HG02870 (cell line): Measurements from ENCODE around the gene SKI.
"Not testable (repeated sequence)": the region's sequence is repeated elsewhere in the genome, so short reads cannot be mapped to it uniquely, and the experiment has no call there.

ENCODE experiments used
- ATAC-seq: cut with Tn5 transposase; IDR thresholded peaks from one replicate; pipeline ENCODE4 v1.9.1; 2021; ENCODE audit warnings: mild to moderate bottlenecking, moderate library complexity; ENCODE audit not compliant: unreplicated experiment

The SKI gene

DNA sequence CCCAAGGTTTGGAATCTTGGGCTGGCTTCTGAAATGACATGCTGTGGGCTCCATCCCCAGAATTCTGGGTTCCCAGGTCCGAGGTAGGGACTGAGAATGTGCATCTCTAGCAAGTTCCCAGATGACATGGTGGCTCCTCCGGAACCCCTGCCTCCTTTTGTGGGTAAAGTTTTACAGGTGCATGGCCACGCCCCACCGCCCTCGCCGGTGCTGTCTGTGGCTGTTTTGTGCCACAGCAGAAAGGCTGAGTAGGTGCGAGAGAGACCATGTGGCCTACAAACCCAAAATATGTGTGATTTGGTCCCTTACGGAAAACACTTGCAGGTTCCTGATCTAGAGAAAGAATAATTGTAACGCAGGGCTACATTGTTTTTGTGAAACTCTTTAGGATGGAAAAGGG, 30.9 kb downstream of the SKI start:
- ATAC-seq, result no peak

DNA sequence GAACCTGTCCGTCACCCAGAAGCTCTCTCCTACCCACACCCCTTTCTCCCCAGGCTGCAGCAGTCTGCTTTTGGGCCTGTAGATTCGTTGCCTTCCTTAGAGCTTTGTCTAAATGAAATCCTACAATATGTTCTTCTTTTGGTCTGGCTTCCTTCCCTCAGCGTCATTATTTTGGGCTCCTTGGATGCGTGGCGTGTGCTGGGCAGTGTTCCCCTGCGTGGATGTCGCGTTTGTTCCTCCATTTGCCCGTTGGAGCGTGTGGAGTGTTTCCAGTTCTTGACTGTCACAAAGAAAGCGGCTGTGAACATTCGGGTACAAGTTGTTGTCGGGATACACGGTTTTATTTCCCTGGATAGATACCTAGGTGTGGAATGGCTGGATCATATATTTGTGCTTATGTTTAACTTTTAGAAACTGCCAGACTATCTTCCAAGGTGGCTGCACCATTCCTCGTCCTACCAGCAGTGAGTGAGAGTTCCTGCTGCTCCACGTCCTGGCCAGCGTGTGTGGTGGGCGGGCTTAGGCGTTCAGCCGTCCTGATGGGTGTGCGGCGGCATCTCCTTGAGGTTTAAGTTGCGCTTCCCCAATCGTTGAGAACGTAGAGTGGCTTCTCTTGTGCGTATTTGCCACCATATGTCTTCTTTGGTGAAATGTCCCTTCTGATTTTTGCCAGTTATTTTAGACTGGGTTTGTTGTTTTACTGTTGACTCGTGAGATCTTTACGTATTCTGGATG, 31.7 kb downstream of the SKI start:
- ATAC-seq, result no peak

DNA sequence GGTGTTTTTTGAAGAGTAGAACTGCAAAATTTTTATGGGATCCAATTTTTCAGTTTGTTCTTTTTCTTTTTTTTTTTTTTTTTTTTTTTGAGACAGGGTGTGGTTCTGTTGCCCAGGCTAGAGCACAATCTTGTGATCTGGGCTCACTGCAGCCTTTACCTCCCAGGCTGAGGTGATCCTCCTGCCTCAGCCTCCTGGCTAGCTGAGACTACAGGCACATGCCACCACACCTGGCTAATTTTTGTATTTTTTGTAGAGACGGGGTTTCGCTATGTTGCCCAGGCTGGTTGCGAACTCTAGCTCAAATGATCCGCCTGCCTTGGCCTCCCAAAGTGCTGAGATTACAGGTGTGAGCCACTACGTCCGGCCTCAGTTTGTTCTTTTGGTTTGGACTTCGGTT, 32.4 kb downstream of the SKI start:
- not testable (repeated sequence) for ATAC-seq

DNA sequence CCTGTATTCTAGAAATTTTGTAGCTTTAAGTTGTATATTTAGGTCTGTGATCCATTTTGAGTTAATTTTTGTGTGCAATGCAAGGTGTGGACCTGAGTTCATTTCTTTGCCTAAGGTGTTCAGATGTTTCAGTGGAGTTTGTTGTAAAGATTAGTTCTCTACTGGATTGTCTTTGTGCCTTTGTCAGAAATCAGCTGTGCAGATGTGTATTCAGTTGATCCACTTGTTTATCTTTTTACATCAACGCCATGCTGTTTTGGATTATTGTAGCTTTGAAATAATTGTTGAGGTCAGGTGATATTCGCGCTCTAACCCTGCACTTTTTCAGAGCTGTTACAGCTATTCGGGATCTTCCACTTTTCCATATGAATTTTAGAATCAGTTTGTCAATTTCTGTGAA, 32.8 kb downstream of the SKI start:
- no peak for ATAC-seq

DNA sequence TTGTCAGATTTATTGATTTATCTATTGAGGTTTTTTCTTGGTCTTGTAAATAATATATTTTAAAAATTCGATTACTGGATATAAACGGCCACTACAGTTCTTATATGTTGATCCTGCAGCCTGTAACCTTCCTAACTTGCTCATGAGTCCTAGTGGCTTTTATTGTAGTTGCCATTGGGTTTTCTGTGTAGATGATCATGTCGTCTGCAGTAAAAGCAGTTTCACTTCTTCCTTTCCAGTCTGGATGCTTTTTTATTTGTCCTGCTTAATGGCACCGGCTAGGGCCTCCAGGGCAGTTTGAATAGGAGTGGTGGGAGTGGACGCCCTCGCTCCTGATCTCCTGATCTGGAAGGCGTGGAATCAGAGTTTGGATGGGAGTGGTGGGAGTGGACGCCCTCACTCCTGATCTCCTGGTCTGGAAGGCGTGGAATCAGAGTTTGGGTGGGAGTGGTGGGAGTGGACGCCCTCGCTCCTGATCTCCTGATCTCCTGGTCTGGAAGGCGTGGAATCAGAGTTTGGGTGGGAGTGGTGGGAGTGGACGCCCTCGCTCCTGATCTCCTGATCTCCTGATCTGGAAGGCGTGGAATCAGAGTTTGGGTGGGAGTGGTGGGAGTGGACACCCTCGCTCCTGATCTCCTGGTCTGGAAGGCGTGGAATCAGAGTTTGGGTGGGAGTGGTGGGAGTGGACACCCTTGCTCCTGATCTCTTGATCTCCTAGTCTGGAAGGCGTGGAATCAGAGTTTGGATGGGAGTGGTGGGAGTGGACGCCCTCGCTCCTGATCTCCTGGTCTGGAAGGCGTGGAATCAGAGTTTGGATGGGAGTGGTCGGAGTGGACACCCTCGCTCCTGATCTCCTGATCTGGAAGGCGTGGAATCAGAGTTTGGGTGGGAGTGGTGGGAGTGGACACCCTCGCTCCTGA, 33.6 kb downstream of the SKI start:
- not testable (repeated sequence) for ATAC-seq

DNA sequence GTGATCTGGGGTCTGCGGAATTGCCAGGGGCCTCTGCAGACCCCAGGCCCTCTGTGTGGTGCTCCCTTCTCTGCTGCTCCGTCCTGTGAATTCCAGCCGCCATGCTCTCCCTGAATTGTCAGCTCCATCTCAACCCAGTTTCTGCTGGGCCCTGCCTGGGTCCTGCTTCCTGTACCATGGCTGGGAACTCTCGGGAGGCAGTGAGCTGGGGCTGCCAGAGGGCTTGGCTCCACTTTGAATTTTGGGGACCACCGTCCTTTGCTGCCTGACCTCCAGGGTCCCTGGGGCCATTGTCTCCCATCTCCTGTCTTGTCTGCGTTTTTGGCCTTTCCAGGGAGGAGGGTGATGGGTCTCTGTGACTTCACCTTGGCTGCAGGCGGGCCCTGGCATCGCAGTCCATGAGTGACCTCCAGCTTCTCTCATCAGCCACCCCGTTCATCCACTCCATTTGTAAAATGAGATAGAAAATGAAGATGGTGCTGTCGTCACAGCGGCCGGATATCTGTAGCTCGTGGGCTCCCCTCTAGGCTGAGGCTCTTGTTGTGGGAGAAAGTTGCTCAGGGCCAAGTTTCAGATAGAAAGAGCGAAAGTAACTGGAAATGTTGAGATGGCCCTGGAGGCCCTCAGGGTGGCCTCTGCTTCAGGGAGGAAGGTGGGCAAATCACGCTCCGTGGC, 38.3 kb downstream of the SKI start:
- ATAC-seq, result no peak

DNA sequence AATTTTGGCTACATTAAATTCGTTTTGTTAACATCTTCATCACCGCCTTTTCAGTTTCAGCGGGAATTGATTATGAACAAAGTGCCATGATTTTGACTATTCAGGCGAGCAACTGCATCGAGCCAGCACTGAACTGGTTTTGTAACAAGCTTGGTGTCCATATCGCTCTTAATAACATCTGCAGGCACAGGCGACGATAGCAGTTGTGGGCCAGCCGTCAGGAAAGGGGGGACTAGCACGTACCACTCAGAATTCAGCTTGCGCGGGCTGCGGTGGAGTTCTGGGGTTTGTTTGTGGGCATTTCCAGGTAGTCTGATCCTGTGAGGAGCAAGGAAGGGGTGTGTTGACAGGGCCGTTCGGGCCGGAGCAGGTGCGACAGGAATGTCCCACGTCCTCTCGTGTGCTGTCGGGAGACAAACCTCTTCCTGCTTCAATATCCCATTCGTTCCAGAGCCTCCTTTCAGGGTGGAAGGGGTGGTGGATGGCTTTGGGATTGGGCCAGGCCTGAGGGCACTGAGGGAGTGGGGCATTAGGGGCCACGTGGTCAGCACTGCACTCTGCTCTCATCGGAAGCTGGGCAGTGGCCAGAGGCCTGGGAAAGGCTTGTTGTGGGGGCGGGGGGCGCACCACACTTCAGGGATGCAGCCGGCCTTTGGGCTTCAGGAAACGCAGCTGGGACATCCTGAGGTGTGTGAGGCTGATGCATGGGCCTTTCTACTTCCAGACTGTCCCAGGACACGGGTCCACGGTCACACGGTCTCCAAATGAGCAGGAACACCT, 39.1 kb downstream of the SKI start:
- ATAC-seq, result no peak

DNA sequence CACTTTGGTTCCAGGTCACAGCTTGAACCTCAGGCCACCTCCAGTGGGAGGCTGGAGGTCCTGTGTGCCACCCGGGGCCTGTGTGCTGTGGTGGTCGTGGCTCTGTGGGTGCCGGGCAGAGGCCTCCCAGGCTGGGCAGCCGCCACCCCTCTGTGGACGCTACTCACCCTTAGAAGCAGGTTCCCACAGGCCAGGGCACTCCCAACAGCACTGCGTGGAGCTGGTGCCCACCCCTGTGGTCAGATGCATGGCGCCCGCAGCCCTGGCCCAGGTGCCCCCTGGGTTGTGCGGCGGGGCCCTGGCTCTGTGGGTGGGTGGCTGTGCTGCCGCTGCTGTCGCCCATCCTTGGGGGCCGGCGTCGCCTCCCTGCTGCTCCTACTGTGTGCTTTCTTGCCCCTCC, 39.7 kb downstream of the SKI start:
- no peak for ATAC-seq

DNA sequence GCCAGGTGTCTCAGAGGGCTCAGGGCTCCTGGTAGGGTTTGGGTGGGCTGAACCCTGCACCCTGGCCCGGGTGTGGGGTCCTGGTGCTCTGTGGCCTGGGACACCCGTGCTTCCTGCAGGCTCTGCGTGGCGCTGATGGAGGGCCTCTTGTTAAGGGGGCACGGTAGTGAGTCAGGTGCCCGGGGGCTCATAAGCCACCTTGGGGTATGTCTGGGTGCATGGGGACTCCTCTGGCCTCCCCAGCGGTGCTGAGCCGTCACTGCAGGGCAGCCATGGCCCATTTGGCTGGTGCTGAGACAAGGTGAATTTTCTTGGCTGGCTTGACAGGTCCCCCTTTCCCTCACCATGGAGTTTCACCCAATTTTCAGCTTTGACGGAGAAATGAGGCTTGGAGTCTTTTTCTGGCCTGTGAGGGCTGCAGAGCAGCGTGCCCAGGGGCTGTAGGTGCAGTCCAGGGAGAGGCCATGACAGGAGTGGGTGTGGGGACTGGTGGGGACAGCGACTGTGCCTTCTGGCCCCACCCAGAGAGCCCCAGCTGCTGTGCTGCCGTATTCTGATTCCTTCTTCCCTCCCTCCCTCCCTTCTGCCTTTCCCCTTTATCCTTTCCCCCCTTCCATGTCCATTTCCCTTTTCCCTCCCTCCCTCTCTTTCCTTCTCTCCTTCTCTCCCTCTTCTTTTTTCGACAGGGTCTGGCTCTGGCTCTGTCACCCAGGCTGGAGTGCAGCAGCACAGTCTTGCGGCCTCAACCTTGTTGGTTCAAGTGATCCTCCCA, 40.4 kb downstream of the SKI start:
- ATAC-seq, result no peak

DNA sequence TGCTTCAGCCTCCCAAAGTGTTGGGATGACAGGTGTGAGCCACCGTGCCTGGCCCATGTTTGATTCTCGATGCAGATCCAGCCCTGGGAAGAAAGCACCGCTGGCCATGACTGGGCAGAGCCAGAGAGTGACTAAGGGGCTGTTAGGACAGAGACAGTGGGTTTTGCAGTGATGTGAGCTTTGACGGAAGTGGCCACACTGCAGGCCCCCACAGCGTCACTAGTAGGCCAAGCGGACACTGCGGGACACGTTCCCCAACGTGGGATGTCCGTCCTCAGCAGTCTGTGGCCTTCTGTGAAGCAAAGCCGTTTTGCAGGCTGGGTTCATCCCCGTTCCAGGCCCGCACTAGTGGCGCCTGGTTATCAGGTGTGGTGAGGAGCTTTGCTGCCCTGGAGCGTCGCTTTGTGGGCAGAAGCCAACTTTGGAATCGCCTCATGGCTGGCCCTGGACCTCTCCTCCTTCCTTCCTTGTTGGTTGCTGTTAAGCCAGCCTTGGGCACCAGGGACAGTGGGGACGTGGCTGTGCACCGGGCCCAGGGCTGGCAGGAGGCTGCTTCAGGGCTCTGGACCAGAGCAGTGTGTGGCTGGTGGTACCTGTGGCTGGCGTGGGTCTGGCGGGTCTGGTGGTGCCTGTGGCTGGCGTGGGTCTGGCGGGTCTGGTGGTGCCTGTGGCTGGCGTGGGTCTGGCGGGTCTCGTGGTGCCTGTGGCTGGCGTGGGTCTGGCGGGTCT, 41.2 kb downstream of the SKI start:
- ATAC-seq, result no peak

DNA sequence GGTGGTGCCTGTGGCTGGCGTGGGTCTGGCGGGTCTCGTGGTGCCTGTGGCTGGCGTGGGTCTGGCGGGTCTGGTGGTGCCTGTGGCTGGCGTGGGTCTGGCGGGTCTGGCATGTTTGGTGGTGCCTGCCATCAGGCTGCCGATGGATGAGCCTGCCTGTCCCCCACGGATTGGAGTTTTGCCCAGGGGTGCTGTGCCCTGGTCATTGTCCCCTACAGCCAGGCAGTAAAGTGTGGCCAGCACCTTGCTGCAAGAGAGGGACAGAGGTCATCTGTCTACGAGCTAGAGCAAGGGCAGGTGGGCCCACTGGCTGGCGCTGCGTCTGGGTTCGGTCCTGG, 41.8 kb downstream of the SKI start:
- ATAC-seq, result no peak

DNA sequence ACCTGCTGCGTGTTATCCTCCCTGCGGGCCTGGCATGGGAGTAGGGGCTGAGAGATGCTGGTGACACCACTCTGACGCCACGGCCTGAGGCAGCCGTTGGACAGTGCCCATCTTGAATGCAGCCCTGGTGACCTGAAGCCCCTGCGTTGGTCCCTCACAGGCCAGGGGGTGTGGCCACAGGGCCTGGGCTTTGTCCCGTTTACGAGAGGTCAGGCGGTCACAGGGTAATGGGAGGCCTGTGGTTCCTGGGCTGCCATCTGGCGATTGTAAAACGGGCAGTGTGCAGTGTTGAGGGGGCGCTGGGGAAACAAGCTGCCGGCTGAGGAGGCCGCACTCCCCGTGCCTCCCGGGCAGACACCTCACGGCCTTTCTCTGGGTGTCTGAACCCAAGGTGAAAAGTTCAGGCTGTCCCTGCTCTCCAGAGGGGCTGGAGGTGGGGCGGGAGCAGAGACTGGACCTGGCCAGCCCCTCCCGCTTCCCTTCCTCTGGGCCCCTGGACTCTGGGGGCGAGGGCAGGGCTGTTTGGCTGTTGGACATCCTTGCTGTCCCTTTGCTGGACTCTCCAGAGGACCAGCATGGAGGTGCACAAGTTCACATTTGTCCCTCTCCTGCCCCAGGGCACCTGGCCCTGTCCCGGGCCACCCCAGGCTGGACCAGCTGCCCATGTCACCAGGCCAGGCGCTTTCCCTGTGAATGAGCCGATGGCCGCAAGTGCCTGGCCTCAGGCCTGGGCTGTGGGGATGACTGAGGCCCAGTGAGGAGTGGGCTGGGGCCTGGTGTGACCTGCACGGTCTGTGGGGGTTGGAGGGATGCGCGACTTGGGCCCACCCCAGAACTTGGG, 42.4 kb downstream of the SKI start:
- no peak for ATAC-seq

DNA sequence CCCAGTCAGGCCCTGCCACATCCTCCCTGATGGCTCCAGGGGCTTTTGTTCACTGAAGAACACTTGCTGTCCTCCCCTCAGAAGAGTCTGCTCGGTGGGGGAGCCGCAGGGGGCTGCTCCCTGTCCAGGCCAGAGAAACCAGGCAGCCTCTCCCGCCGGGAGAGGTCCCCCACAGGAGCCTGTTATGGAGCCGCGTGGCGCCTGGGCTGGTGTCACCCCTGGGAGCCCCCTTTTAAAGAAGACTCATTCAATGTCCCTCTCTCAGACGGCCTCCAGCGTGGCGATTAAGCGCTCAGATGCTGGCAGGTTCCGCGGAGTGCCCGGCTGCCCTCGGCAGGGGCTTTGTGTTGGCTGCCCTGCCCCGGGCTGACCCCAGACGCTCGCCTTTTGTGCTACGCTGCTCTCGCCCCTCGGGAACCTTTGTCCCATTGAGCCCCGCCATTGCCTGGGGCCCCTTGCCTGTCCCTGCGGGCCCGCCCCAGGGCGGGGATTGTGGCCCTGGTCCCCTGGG, 43.1 kb downstream of the SKI start:
- ATAC-seq, result no peak

DNA sequence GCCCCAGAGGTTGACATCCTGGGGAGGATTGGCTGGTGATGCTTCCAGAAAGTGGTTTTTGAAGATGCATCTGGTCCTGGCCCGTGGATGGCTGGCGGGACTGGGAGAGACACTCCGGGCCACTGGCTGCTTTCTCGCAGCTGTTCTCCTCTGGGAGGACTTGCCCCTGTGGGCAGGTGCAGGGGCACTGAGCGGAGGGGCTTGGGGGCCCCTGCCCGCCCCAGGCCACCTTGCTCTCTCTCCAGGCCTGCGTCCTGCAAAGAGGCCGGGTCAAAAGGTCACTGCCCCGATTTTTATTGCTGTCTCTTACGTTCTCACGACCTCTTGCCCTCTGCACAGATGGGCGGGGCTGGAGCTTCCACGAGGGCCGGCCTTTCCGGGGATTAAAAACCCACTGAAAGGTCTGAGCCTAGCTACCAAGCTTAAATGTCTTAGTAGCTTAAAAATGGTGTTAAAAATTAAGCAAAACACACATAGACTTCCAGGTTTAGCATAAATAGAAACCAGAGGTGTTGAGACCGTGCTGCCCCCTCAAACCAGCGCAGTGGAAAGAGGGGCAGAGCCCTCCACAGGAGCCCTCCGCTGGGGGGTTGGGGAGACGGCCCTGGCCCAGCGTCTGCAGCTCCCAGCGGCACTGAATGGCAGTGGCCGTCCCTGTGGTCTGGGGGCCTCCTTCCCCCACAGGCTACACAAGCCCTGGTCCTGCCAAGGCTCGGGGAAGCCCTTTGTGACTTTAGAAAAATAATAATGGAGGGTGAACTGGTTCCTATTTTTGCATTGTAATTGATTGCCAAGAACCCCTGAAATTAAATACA, 43.9 kb downstream of the SKI start:
- ATAC-seq, result no peak

DNA sequence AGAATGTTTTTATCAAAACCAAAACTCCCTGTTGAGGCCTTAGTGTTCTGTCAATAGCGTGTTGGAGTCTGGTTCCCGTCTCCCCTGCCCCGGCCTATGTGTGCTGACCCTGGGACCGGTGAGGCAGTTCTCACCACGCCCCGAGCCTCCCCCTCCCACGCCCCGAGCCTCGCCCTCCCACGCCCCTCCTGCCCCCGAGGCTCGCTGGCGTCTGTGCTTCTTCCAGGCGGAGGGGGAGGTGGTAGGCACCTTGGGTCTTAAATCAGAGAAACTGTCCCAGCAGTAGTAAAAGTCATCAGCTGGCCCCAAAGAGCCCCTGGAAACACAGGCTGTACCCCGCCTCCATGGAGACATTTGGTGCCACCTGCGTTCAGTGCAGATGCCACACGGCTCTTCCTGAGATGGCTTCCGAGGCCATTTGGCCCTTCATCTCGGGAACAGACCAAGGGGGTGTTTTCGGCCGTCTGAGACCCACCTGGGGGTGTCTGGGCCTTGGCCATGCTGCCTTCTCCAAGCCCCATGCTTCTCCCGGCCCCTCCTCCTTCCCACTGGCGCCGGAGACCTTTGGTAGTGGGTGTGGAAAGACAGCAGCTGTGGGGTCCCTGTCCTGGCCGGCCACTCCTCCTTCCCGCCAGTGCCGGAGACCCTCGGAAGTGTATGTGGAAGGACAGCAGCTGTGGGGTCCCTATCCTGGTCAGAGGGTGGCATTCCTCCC, 44.7 kb downstream of the SKI start:
- no peak for ATAC-seq

DNA sequence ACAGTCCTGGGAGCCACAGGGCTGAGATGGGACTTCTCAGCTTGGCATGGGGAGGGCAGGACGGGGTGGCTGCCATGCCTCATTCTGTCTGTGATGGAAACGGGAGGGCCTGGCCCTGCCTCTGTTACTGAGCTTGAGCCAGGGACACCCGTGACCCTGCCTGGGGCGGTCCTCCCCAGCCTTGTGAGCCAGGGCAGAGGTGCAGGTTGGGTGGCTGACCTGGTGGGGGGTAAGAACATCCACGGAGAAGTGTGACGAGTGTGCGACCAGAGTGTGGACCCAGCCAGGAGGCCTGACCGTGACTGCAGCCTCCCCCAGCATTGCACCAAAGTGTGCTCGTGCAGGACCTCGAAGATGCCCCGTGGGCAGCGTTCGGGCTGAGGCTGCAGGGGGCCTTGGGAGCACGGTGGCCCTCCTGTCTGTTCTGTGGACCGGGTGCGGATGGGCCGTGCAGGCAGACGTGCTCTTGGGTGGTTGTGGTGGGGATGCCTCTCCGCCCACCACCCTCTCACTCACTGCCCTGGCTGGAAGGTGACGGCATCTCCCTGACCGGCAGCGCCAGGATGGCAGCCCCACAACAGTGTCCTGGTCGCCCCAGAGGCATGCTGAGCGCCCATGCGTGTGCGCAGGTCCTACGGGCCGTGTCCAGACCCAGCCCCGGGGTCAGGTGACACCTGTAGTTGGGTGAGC, 45.4 kb downstream of the SKI start:
- ATAC-seq, result no peak
